Effector CD8-positive, alpha-beta T cell (primary cell): ENCODE results near the gene ESR1.
"Not testable (repeated sequence)": the region's sequence is repeated elsewhere in the genome, so short reads cannot be mapped to it uniquely, and the experiment has no call there.

Source experiments
- DNase-seq: peaks from one replicate; lab custom pipeline; 2025; lab: John Stamatoyannopoulos, UW

The ESR1 gene

GRCh38 chr6:151894426-151894825, 86.9 kb downstream of the ESR1 start:
- not testable (repeated sequence) for DNase-seq

DNA sequence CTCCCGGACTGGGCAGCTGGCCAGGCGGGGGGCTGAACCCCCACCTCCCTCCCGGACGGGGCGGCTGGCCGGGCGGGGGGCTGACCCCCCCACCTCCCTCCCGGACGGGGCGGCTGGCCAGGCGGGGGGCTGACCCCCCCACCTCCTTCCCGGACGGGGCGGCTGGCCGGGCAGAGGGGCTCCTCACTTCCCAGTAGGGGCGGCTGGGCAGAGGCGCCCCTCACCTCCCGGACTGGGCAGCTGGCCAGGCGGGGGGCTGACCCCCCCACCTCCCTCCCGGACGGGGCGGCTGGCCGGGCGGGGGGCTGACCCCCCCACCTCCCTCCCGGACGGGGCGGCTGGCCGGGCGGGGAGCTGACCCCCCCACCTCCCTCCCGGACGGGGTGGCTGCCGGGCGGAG, 91.7 kb downstream of the ESR1 start:
- not testable (repeated sequence) for DNase-seq

DNA sequence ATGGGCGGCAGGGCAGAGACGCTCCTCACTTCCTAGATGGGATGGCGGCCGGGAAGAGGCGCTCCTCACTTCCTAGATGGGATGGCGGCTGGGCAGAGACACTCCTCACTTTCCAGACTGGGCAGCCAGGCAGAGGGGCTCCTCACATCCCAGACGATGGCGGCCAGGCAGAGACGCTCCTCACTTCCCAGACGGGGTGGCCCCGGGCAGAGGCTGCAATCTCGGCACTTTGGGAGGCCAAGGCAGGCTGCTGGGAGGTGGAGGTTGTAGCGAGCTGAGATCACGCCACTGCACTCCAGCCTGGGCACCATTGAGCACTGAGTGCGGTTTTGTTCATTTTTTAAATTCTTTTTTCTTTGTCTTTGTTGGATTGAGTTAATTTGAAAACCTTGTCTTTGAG, 92.3 kb downstream of the ESR1 start:
- DNase-seq = not testable (repeated sequence)

GRCh38 chr6:151900256-151900655, 92.8 kb downstream of the ESR1 start:
- no peak for DNase-seq

GRCh38 chr6:151901009-151901411, 93.5 kb downstream of the ESR1 start:
- no peak for DNase-seq

GRCh38 chr6:151904631-151905030, 97.1 kb downstream of the ESR1 start:
- no peak for DNase-seq

DNA sequence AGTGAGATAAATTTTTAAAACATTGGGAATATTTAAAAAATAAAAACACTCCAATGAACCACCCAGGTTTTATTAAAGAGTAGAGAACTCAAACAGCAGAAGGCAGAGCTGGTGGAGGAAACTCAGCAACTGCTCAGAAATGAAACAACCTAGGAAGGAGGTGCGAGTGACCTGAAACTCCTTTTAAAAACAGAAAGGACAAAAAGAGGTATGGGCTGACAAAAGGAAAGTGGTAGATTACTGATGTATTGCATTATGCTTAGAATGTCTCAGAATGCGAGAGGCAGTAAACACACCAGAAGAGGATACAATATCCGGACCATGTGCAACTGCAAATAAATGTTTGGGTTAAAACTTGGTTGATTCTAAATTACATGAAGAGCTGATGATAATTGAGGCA, 97.6 kb downstream of the ESR1 start:
- DNase-seq = no peak

GRCh38 chr6:151905854-151906253, 98.4 kb downstream of the ESR1 start:
- DNase-seq = no peak

GRCh38 chr6:151911401-151911800, 103.9 kb downstream of the ESR1 start:
- DNase-seq = no peak

DNA sequence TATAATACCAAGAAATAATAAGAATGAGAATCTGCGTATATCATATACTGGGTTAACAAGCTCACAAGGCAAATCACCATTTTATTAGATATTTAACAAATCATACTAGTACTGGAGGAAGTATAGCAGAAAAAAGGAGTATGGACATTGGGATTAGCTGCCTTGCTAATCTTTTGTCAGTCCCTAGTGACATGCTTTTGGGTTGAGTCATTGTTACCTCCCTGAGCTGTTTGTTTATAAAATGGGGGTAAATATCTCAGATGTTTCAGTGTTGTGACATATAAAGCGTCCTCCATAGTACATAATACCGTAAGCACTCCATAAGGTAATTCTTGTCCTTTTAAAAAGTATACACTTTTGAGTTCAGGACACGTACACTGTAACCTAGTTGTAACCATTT, 107.0 kb downstream of the ESR1 start:
- no peak for DNase-seq

DNA sequence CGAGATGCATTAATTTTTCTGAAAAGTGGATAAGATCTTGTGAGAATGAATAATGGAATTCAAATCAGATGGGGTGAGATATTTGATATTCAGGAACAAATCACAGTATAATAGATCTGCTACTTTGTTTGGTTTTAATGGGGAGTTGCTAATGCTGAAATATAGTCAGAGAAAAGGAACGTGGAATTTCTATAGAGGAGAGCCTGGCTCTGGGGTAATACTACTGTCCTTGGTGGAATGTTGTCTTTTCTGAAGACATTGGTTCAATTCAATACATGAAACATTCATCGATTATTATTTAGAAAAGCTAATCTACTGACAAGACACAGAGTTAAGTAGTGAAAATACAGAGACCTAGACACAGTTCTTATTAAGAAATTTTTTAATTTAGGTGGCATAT, 108.6 kb downstream of the ESR1 start:
- DNase-seq = no peak

DNA sequence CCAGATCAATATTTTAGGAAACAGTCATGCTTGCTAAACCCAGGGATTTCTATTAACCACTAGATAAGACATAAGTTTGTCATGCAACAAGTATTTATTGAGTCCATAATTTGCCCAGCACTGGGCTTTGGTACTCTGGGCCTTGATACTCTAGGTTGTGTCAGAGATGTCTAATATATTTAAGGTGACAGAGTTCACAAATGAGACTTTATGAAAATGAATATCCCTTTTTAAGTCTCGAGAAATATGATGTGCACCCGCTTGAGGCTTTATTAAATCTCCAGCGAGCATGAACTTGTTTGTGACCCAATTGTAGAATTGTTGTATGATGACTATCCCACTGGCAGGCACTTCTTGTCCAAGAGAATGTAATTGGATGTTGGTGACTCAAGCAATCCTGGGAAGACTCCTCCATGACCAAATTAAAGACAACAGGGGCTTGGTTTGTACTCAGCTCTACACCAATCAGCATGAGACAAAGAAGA, 109.2 kb downstream of the ESR1 start:
- no peak for DNase-seq

GRCh38 chr6:151917531-151918329, 110.2 kb downstream of the ESR1 start:
- no peak for DNase-seq

DNA sequence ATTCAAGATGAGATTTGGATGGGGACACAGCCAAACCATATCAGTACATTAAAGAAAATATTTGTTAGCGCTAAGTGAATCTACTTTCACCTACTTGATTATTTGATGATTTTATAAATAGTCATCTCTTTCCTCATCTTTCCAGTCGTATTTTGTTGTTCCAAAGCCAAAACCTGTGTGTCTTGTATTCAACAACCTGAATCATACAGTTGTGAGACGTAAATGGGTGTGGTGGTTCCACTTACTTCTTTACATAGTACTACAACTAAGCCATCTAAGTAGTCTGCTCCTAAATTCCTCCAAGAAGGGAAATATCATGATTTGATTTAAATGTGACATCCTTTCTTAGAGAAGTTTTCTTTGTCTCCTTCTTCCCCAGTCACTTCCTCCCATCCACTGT, 132.8 kb downstream of the ESR1 start:
- no peak for DNase-seq

DNA sequence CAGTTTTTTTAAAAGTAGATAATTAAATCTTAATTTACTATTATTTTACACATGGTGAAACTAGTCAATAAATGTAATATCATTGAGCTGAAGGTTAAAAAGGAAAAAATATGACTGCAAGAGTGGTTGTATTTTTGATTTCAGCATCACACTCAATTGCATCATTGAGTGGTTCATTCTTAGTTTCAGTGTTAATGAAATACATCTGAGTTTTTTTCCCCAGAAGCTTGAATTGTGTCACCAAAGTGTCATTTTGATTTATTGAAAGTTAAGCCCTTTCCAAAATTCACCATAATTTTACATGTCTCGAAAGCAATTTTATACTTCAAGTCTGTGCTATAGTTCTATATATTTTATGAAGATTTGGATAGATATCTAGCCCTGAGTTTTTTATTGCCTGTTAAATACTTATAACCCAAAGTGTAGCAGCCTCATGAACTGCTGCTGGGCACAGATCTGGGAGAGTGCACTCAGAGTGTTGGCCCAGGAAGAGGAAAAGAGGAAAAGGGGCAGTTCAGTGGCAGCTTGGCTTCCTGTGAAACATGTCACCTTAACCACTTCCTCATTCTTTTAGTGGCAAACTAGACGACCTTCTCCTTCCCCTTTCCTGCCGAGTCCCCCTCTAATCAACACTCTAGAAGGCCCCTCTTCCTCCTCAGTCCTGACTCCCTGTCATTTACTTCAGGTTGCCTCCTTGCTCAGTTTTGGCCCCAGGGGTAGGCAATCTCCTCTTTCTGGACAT, 140.7 kb downstream of the ESR1 start:
- no peak for DNase-seq

DNA sequence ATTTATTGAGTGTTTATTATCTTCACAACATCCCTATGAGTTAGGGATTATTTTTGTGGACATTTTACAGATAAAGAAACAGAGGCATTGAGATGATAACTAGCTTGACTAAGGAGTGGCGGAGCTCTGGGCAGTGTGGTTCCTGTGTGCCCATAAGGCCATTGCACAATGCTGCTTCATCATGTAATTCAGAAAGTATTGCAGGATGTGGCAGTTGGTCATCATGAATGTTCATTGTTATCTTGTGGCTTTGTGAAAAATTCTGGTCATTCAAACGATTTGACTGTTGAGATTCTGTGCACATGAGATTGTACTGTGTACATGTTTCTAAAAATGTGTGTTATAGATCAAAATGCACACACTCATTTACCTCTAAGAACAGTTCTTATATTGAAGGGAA, 150.8 kb downstream of the ESR1 start:
- no peak for DNase-seq

DNA sequence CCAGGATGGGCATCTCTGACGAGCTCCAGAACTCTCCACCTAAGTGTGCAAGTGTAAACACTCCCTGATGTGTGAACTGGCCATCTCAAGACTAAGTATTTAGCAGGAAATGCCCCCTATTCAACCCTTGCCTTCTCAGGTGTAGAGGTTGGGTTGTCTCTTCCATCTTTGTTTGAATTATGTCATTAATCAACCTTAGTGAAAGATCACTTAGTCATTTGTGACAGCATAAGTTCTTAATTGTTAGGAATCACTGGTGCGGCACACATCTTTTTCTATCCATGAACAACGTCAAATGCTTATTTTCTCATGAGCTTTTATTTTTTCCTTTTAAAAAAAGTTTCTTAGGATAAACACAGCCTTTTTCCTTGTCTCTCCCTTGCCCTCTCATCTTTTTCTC, 151.6 kb downstream of the ESR1 start:
- no peak for DNase-seq

DNA sequence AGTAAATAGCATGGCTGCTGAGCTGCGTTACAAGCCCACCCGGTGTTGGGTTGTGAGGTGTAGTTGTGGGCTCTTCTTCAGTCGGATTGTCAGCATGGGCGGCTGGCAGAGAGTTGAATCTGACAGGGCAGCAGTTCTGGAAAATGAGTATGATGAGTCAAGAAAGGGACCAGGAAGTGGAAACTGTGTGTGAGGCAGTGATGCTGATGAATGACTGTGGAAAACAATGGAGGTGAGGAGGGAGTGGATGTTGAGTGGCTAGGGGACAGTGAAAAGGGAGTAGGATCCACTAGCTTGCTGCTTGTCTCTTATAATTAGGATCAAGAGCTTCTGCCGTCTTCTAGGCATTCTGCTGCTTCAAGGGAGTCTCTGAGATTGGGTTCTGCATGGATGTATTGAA, 154.3 kb downstream of the ESR1 start:
- no peak for DNase-seq

DNA sequence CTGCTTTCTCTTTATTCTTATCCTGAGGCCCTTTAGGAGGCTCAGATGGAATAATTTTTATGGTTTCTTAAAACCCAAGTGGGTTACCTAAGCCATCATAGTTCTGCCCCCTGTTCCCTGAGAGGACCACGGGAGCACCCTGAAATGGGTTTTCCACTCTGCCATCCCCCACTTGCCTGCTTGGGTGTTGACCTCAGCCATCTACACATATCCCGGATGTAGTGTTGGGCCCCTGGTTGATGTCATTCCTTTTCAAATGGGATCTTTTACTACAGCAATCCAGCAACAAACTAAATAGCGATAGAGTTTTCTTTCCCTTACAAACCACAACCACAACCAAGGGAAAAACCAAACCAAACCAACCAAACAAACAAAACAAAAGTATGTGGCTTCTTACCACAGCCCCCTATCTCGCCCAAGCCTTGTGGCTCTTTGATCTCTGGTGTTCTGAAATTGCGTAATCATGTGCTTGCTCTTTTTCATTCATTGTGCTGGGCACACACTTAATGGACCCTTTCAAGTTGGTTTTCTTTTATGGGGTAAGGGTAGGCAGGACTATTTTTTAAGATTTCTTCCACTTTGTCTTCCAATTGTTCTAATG, 154.9 kb downstream of the ESR1 start:
- DNase-seq = no peak

DNA sequence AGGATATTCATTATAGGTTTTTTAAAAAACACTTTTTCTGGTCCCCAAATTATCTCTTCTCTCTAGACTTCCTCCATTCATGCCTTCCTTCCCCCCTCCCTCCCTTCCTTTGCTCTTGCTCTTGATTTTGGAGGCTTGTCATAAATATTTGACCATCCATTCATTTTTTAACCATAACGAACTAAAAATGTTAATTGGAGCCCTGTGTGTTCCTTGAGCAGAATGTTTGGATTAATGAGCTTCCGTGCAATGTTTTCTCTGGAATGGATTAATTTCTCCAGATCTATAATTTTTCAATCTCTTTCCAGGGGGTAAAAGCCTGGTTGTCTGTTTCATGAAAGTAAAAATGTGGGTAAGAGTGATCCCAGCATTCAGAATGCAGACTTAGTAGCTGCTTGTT, 155.5 kb downstream of the ESR1 start:
- no peak for DNase-seq

DNA sequence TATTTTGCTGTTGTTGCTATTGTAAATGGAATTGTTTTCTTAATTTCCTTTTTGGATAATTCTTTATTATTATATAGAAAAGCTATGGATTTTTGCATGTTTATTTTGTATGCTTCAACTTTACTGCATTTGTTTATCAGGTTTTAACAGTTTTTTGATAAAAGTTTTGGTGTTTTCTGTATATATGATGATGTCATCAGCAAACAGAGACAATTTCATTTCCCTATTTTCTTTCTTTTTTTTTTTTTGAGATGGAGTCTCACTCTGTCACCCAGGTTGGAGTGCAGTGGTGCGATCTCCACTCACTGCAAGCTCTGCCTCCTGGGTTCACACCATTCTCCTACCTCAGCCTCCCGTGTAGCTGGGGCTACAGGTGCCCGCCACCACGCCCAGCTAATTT, 156.9 kb downstream of the ESR1 start:
- DNase-seq = not testable (repeated sequence)

GRCh38 chr6:151974061-151974617, 166.7 kb downstream of the ESR1 start:
- no peak for DNase-seq

DNA sequence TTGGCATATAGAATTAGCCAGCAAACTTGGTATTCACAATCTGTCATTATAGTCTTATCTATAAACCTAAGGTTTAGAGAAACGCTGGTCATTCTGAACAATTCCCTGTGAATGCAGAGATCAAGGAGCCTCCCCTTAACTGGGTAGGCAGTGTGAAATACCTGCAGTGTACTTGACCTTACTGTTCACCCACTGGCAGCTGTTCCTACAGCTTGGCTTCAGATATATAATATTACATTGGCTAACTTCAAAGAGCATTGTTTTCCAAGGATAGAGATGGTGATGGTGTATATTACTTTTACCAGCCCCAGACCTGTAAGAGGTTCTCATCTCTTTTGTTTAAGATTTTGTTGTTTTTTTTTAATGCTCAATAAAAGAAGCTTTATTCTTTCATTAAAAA, 168.3 kb downstream of the ESR1 start:
- DNase-seq = no peak
